Chondrocyte (in vitro differentiated cells): ENCODE results near the gene SOX6. TPM values are rescaled to one million over a fixed set of nuclear protein-coding genes. Genes with fewer than 3 reads are reported as not detected.

Experiments
- DNase-seq: peaks from one replicate; pipeline ENCODE4 v3.0.0; 2021; ENCODE audit warnings: mixed read lengths, low spot score
- H3K27ac Mint-ChIP-seq: one replicate; pipeline ENCODE4 v1.8.0; 2021; ENCODE audit warnings: mild to moderate bottlenecking, moderate library complexity, mixed read lengths; ENCODE audit not compliant: unreplicated experiment
- H3K27me3 Mint-ChIP-seq: 2 replicates; pipeline ENCODE4 v1.8.0; 2021; ENCODE audit warnings: low read depth, mixed read lengths
- H3K36me3 Mint-ChIP-seq: 2 replicates; pipeline ENCODE4 v1.8.0; 2021; ENCODE audit warnings: low read depth, mixed read lengths
- H3K4me1 Mint-ChIP-seq: 2 replicates; pipeline ENCODE4 v1.8.0; 2021; ENCODE audit warnings: low read depth, mild to moderate bottlenecking, mixed read lengths
- H3K4me3 Mint-ChIP-seq: one replicate; pipeline ENCODE4 v1.8.0; 2021; ENCODE audit warnings: mild to moderate bottlenecking, moderate library complexity, mixed read lengths; ENCODE audit not compliant: unreplicated experiment
- H3K9me3 Mint-ChIP-seq: 2 replicates; pipeline ENCODE4 v1.8.0; 2021; ENCODE audit warnings: low read depth, mixed read lengths
- CTCF ChIP-seq: fragments of 200-600 bp; sonication (generic); IDR thresholded peaks from 2 replicates; pipeline ENCODE4 v1.5.0; 2021; ENCODE audit warnings: antibody characterized with exemption, mild to moderate bottlenecking, moderate library complexity
- long read RNA-seq: library from polyadenylated mRNA; stranded (forward); transcript quantifications from one replicate; pipeline ENCODE4 v2.0.0, GENCODE V29; 2021
- total RNA-seq: library from RNA; stranded (reverse); gene quantifications from 3 replicates; pipeline ENCODE4 v1.2.1, GENCODE V29; 2021

The SOX6 gene
- 27.2 to 46.1 TPM (median 29.9 TPM) in 3 replicates for total RNA-seq
- long read RNA-seq, partial matches to known transcripts = 1 of 7 reads
- long read RNA-seq, other reads (novel, unspliced or antisense) = 6 of 7 reads

DNA sequence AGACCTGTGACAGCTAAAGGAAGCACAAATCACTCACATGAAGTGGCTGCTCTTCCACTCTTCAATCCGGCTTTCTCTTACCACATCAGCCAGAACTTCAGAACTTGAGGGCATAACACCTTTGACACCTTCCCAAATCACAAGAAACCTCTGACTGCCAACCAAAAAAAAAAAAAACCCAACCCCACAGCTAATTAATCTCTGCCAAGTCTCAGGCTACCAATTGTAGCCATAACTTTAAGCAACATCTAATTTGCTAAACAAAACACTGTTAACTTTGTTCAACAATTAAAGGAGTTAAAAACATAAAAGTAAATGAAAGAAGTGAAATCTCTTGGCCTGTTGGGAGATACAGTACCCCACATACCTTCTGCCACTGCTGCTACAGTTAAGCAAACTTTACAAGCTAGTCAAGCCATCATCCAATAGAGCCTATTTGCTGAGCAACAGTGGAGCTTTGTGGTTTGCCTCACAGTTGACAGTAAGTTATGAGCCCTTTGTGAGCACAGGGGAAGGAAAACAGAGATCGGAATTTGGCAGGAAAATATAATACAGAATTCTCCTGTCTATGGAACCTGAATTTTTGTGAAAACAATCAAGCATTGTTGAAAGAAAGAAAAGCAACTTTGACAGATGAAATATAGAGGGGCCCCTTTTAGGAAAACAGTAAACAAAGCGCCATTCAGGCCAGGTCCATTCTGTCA, at the start of gene SOX6:
SOX6 (minus strand) TSS at position 490 of the 704 bp plus-strand sequence. CDS start 15,298 bp downstream, outside the sequence.
- Mint-ChIP-seq H3K4me1 (peaks cover 65% of the 10 kb centered on the region), H3K27ac (peak within 1 kb of the TSS; percentile 88), H3K27me3 (no peaks in the 10 kb centered on the region), H3K4me3 (peak within 1 kb of the TSS; percentile 43), H3K9me3 (no peaks in the 10 kb centered on the region), H3K36me3 (peaks cover 4% of the 10 kb centered on the region)
- no peak for DNase-seq
- TF ChIP-seq CTCF = peak; percentile 65

- Mint-ChIP-seq H3K4me1 (peaks cover 17% of the 10 kb centered on the region), H3K4me3 (no peak overlapping the region), H3K36me3 (no peaks in the 10 kb centered on the region), H3K27me3 (no peaks in the 10 kb centered on the region), H3K27ac (no peak overlapping the region), H3K9me3 (no peaks in the 10 kb centered on the region)
- DNase-seq = no peak
- no peak for TF ChIP-seq CTCF
Observed at GRCh38 chr11:16404781-16405285, 48.5 kb upstream of the SOX6 start.

DNA sequence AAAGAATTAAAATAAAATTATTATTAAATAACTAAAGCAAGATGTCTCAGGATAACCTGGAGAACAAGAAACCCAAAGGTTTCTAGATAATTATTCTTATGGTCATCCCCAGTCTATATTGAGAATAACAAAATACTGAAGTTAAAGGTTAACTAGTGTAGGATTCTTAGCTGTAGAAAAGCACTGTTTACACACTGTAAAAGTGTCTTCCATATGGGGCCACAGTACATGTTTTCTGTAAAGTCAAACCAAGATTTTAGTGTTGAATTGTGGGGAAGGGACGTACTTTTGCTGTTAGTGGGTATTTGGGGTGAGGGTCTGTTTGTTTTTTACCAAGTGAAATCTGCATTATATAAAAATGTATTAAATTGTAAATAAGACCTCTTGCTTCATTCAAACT, 47.5 kb upstream of the SOX6 start:
- DNase-seq = no peak
- Mint-ChIP-seq H3K4me3 (no peak overlapping the region), H3K4me1 (peaks cover 17% of the 10 kb centered on the region), H3K9me3 (no peaks in the 10 kb centered on the region), H3K27ac (no peak overlapping the region), H3K27me3 (no peaks in the 10 kb centered on the region), H3K36me3 (no peaks in the 10 kb centered on the region)
- no peak for TF ChIP-seq CTCF

DNA sequence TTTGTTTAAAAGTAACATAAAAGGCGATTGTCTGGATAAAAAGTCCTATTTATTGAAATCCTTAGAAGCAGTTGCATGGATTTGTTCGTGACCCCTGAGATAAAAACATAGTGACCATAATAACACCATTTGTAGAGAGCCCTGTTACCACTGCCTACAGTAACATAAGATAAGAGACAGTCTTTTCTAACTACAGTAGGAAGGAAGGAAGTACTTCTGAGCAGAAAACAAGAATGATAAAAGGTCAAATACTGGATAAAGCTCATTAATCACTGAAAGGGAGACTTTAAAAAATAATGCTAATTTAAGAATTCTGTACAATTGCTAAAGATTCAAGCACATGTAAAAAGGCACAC, 47.1 kb upstream of the SOX6 start:
- no peak for DNase-seq
- Mint-ChIP-seq H3K27ac (no peak overlapping the region), H3K36me3 (no peaks in the 10 kb centered on the region), H3K4me1 (peaks cover 19% of the 10 kb centered on the region), H3K9me3 (no peaks in the 10 kb centered on the region), H3K4me3 (no peak overlapping the region), H3K27me3 (no peaks in the 10 kb centered on the region)
- no peak for TF ChIP-seq CTCF

- no peak overlapping the region for H3K4me3 Mint-ChIP-seq
- H3K9me3 Mint-ChIP-seq = no peaks in the 10 kb centered on the region
- H3K36me3 Mint-ChIP-seq = no peaks in the 10 kb centered on the region
- TF ChIP-seq CTCF = no peak
- peaks cover 25% of the 10 kb centered on the region for H3K4me1 Mint-ChIP-seq
- no peak for DNase-seq
- H3K27ac Mint-ChIP-seq = no peak overlapping the region
- no peaks in the 10 kb centered on the region for H3K27me3 Mint-ChIP-seq
Observed at GRCh38 chr11:16402654-16403447, 46.5 kb upstream of the SOX6 start.
